IMR-90 (cell line): ENCODE data around the gene BCL2L1. TPM values are rescaled to one million over a fixed set of nuclear protein-coding genes. Genes with fewer than 3 reads are reported as not detected.

Experiments
- ATAC-seq: fragments of 200-7000 bp; cut with Tn5 transposase; 2 replicates; pipeline ENCODE4 v1.9.1; 2020; ENCODE audit warnings: low read depth, mild to moderate bottlenecking, moderate library complexity
- BruUV-seq: library from RNA; stranded (reverse); fragments of 400-500 nt; replicated peaks from 2 replicates; lab custom pipeline; 2021; lab: Mats Ljungman, UMichigan
- CTCF ChIA-PET: fragments of 300-600 bp; formaldehyde crosslinking; extraction: SDS; loops from one replicate; lab custom pipeline; 2021; ENCODE audit warnings: antibody characterized with exemption; lab: Yijun Ruan, JAX
- POLR2A ChIA-PET: fragments of 300-600 bp; sonication (Branson Sonifier 250); formaldehyde crosslinking; loops from one replicate; lab custom pipeline; 2022; ENCODE audit warnings: antibody characterized with exemption; ENCODE audit not compliant: unreplicated experiment; lab: Charles Lee
- DNase-seq: peaks from one replicate; pipeline ENCODE4 v3.0.0; 2013
- H2AFZ ChIP-seq: replicated peaks from 2 replicates; pipeline ENCODE3; 2013; ENCODE audit warnings: low read length, mild to moderate bottlenecking; ENCODE audit not compliant: poor library complexity
- H2AK5ac ChIP-seq: 2 replicates; pipeline ENCODE4 v1.6.1; 2013; ENCODE audit warnings: low read depth, low read length, inconsistent platforms
- H2AK9ac ChIP-seq: replicated peaks from 2 replicates; pipeline ENCODE3; 2013; ENCODE audit warnings: mild to moderate bottlenecking, low read depth, low read length, moderate library complexity; ENCODE audit not compliant: poor library complexity
- H2BK120ac ChIP-seq: 2 replicates; pipeline ENCODE4 v1.6.1; 2013; ENCODE audit warnings: low read depth, low read length, inconsistent platforms
- H2BK15ac ChIP-seq: 3 replicates; pipeline ENCODE4 v1.6.1; 2013; ENCODE audit warnings: low read depth, low read length, inconsistent platforms
- H2BK20ac ChIP-seq: 2 replicates; pipeline ENCODE4 v1.6.1; 2013; ENCODE audit warnings: low read depth, mild to moderate bottlenecking, inconsistent platforms, low read length, moderate library complexity
- H2BK5ac ChIP-seq: 2 replicates; pipeline ENCODE4 v1.6.1; 2013; ENCODE audit warnings: mild to moderate bottlenecking, low read depth, low read length, inconsistent platforms; ENCODE audit not compliant: poor library complexity, severe bottlenecking
- H3K14ac ChIP-seq: replicated peaks from 2 replicates; pipeline ENCODE4 v1.6.1; 2013; ENCODE audit warnings: low read depth, low read length, inconsistent platforms
- H3K18ac ChIP-seq: 2 replicates; pipeline ENCODE4 v1.6.1; 2013; ENCODE audit warnings: low read depth, low read length, control low read depth
- H3K23ac ChIP-seq: 2 replicates; pipeline ENCODE4 v1.6.1; 2013; ENCODE audit warnings: low read depth, low read length, inconsistent platforms
- H3K27ac ChIP-seq: 2 replicates; pipeline ENCODE4 v1.5.1; 2013; ENCODE audit warnings: mild to moderate bottlenecking, control low read depth, low read length; ENCODE audit not compliant: insufficient read depth
- H3K27me3 ChIP-seq: 2 replicates; pipeline ENCODE4 v1.6.1; 2013; ENCODE audit warnings: low read length; ENCODE audit not compliant: control insufficient read depth, insufficient read depth
- H3K36me3 ChIP-seq: 2 replicates; pipeline ENCODE4 v1.6.1; 2013; ENCODE audit warnings: low read length, mixed read lengths; ENCODE audit not compliant: control insufficient read depth, insufficient read depth
- H3K4ac ChIP-seq: 2 replicates; pipeline ENCODE4 v1.6.1; 2013; ENCODE audit warnings: low read depth, low read length, inconsistent platforms
- H3K4me1 ChIP-seq: 2 replicates; pipeline ENCODE4 v1.6.1; 2013; ENCODE audit warnings: low read length, mixed read lengths; ENCODE audit not compliant: control insufficient read depth, insufficient read depth
- H3K4me2 ChIP-seq: 2 replicates; pipeline ENCODE4 v1.6.1; 2013; ENCODE audit warnings: low read depth, mild to moderate bottlenecking, control low read depth, low read length, moderate library complexity
- H3K4me3 ChIP-seq: 2 replicates; pipeline ENCODE4 v1.5.1; 2013; ENCODE audit warnings: low read depth, mild to moderate bottlenecking, control low read depth, low read length, moderate library complexity; ENCODE audit not compliant: insufficient read depth
- H3K56ac ChIP-seq: 2 replicates; pipeline ENCODE4 v1.6.1; 2013; ENCODE audit warnings: low read length, inconsistent platforms; ENCODE audit not compliant: insufficient read depth; ENCODE audit errors: extremely low read depth
- H3K79me1 ChIP-seq, 2 experiments: 2 replicates each; pipeline ENCODE4 v1.6.1; 2013; ENCODE audit warnings: low read length in 2 of 2, inconsistent platforms in 1 of 2, low read depth in 1 of 2
- H3K9ac ChIP-seq: 2 replicates; pipeline ENCODE4 v1.6.1; 2013; ENCODE audit warnings: low read depth, low read length, control low read depth
- H3K9me1 ChIP-seq: 2 replicates; pipeline ENCODE4 v1.6.1; 2013; ENCODE audit warnings: low read length, inconsistent platforms; ENCODE audit not compliant: insufficient read depth
- H3K9me3 ChIP-seq: 2 replicates; pipeline ENCODE4 v1.6.1; 2013; ENCODE audit warnings: low read length; ENCODE audit not compliant: control insufficient read depth, insufficient read depth
- H4K20me1 ChIP-seq: 2 replicates; pipeline ENCODE4 v1.6.1; 2013; ENCODE audit warnings: low read length, inconsistent platforms; ENCODE audit not compliant: insufficient read depth
- H4K5ac ChIP-seq: 2 replicates; pipeline ENCODE4 v1.6.1; 2013; ENCODE audit warnings: mild to moderate bottlenecking, low read depth, low read length, control low read depth
- H4K8ac ChIP-seq, 2 experiments: 2 replicates each; pipeline ENCODE4 v1.6.1; 2013; ENCODE audit warnings: low read depth in 2 of 2, low read length in 2 of 2, control low read depth in 1 of 2, inconsistent platforms in 1 of 2
- H4K91ac ChIP-seq: 2 replicates; pipeline ENCODE4 v1.6.1; 2013; ENCODE audit warnings: low read depth, low read length, inconsistent platforms; ENCODE audit not compliant: insufficient read depth
- MAFK ChIP-seq: IDR thresholded peaks from 2 replicates; pipeline ENCODE4 v1.6.1; 2012; ENCODE audit warnings: low read depth, low read length, improper control_type of control experiment
- WGBS, 2 experiments: methylation state at CpG; one replicate each; pipeline versions ENCODE4 v1.1.5 to v1.1.7; 2013; ENCODE audit warnings: missing lambda C conversion rate in 2 of 2; ENCODE audit not compliant: insufficient read length in 1 of 2; ENCODE audit errors: extremely low coverage in 2 of 2; 5-methylcytosine and 5-hydroxymethylcytosine counted together
- dilution Hi-C: fragments of 300-500 bp; cut with HindIII; formaldehyde crosslinking; loops from one replicate; pipeline ENCODE4 v1.14.3; 2018; ENCODE audit warnings: low sequenced_read_pairs; ENCODE audit not compliant: unreplicated experiment
- in situ Hi-C: fragments of 300-500 bp; cut with MboI; formaldehyde crosslinking; loops from 3 replicates; pipeline ENCODE4 v1.14.3; 2019; ENCODE audit warnings: low sequenced_read_pairs, inconsistent platforms, mixed read lengths
- intact Hi-C: fragments of 100-400 bp; cut with micrococcal nuclease; formaldehyde crosslinking; loops from 2 replicates; pipeline ENCODE4 v1.10.0; 2022
- polyA plus RNA-seq, 3 experiments: library from polyadenylated mRNA; depleted of rRNA; stranded (reverse); fragments of >200 nt; gene quantifications; 2 replicates each; pipeline ENCODE4 v1.2.3, GENCODE V29; 2012; ENCODE audit warnings: low replicate concordance in 1 of 3
- total RNA-seq: library from RNA; depleted of rRNA; stranded (reverse); fragments of >200 nt; gene quantifications from 2 replicates; pipeline ENCODE4 v1.2.3, GENCODE V29; 2012

BCL2L1 gene
- total and polyA plus RNA-seq, 2 of the 4 experiments (the other 2 are of a cell fraction), result 40.2 to 41.9 TPM

- Histone ChIP-seq H2BK5ac (no peak within 1 kb of the TSS), H3K9me1 (no peaks in the 10 kb centered on the region), H3K4me1 (peaks cover 8% of the 10 kb centered on the region; the same call in 1 of the 2 replicates), H3K23ac (no peak within 1 kb of the TSS), H2BK20ac (no peak within 1 kb of the TSS), H3K79me1 (no peaks in the 10 kb centered on the region), H3K4me3 (no peak within 1 kb of the TSS), H4K5ac (no peak within 1 kb of the TSS), H2BK120ac (no peak within 1 kb of the TSS), H2AK5ac (no peak within 1 kb of the TSS), H3K36me3 (no peaks in the 10 kb centered on the region), H3K4me2 (no peak within 1 kb of the TSS), H3K4ac (no peak within 1 kb of the TSS), H4K20me1 (no peaks in the 10 kb centered on the region), H3K27ac (no peak within 1 kb of the TSS), H3K18ac (no peak within 1 kb of the TSS), H3K9ac (no peak within 1 kb of the TSS), H3K56ac (no peak within 1 kb of the TSS), H4K8ac (no peak within 1 kb of the TSS), H3K9me3 (no peaks in the 10 kb centered on the region), H2AK9ac (no peak within 1 kb of the TSS), H2BK15ac (no peak within 1 kb of the TSS), H2AFZ (no peak within 1 kb of the TSS), H3K27me3 (peaks cover 19% of the 10 kb centered on the region), H3K14ac (no peak within 1 kb of the TSS), H4K91ac (no peak within 1 kb of the TSS)
- 45% methylated on average over 5 of the region's 34 CpGs; no CpG with 5 or more reads in 1 of the 2 experiments for WGBS, 2 experiments
- CTCF ChIA-PET, result no interaction called here
- TF ChIP-seq MAFK, result no peak
- in situ Hi-C loops, result no loop called here
- DNase-seq (no peak), ATAC-seq (no peak)
- intact Hi-C loops, result no loop called here
- no TSS peak for BruUV-seq
- POLR2A ChIA-PET, result no interaction called here
- dilution Hi-C loops, result no loop called here
Observed at GRCh38 chr20:31637660-31638059, 85.0 kb downstream of the BCL2L1 start, which contains the start of gene COX4I2. COX4I2 (plus strand) TSS chr20:31637912; CDS start chr20:31639018, 1,106 bp downstream.
